Upper lobe of right lung (tissue), 1 donor: ENCODE measurements around the gene SPRR2D. TPM values are rescaled to one million over a fixed set of nuclear protein-coding genes. Genes with fewer than 3 reads are reported as not detected.

Source experiments
- ATAC-seq: fragments of 200-7000 bp; cut with Tn5 transposase; one replicate; pipeline ENCODE4 v1.9.1; 2020; ENCODE audit warnings: mild to moderate bottlenecking, moderate library complexity
- DNase-seq: peaks from one replicate; pipeline ENCODE4 v3.0.0-alpha.2; 2020
- H3K27ac ChIP-seq: fragments of 200-600 bp; one replicate; pipeline ENCODE4 v1.8.0; 2022
- H3K27me3 ChIP-seq: fragments of 200-600 bp; one replicate; pipeline ENCODE4 v1.8.0; 2022; ENCODE audit warnings: mild to moderate bottlenecking
- H3K36me3 ChIP-seq: fragments of 200-600 bp; one replicate; pipeline ENCODE4 v1.8.0; 2022
- H3K4me1 ChIP-seq: fragments of 200-600 bp; one replicate; pipeline ENCODE4 v1.8.0; 2022
- H3K4me3 ChIP-seq: fragments of 200-600 bp; one replicate; pipeline ENCODE4 v1.8.0; 2022; ENCODE audit warnings: mild to moderate bottlenecking
- H3K9me3 ChIP-seq: fragments of 200-600 bp; one replicate; pipeline ENCODE4 v1.8.0; 2022
- CTCF ChIP-seq: fragments of 200-600 bp; IDR thresholded peaks from one replicate; pipeline ENCODE4 v1.8.0; 2022; ENCODE audit warnings: antibody characterized with exemption
- intact Hi-C: fragments of 100-400 bp; cut with DNase I; formaldehyde crosslinking; loops from one replicate; pipeline ENCODE4 v1.11.0; 2022
- long read RNA-seq: library from polyadenylated mRNA; unstranded; transcript quantifications from one replicate; pipeline ENCODE4 v2.0.0, GENCODE V29; 2021
- total RNA-seq: library from RNA; stranded (reverse); fragmentation: NEBNext Ultra II Directional; extraction: Animal tissue kit (Norgen Biotek cat#: 25700); gene quantifications from one replicate; pipeline ENCODE4 v1.2.1, GENCODE V29; 2021
- donor health status: DM: no; HTN: yes; CAD: no; lungs with severe emphysema.

The SPRR2D gene
- not detected for total RNA-seq
- long read RNA-seq: 0 reads

GRCh38 chr1:153040950-153041631 lies at the start of gene SPRR2D:
Gene SPRR2D (minus strand): TSS chr1:153041120. CDS start chr1:153040346, 774 bp downstream.
- no peak for ATAC-seq
- Histone ChIP-seq H3K9me3 (no peaks in the 10 kb centered on the region), H3K36me3 (no peaks in the 10 kb centered on the region), H3K27me3 (no peaks in the 10 kb centered on the region), H3K4me3 (no peak within 1 kb of the TSS), H3K4me1 (no peaks in the 10 kb centered on the region), H3K27ac (no peak within 1 kb of the TSS)
- intact Hi-C loops: no loop called here
- no peak for TF ChIP-seq CTCF
- DNase-seq: no peak

- Histone ChIP-seq H3K27me3 (no peaks in the 10 kb centered on the region), H3K36me3 (no peaks in the 10 kb centered on the region), H3K27ac (no peak overlapping the region), H3K4me3 (no peak overlapping the region), H3K9me3 (no peaks in the 10 kb centered on the region), H3K4me1 (no peaks in the 10 kb centered on the region)
- TF ChIP-seq CTCF: no peak
- intact Hi-C loops: no loop called here
- ATAC-seq (no peak), DNase-seq (no peak)
Observed at GRCh38 chr1:153087652-153088051, 46.7 kb upstream of the SPRR2D start.

- H3K36me3 ChIP-seq: no peaks in the 10 kb centered on the region
- peaks cover 6% of the 10 kb centered on the region for H3K9me3 ChIP-seq
- H3K27me3 ChIP-seq: no peaks in the 10 kb centered on the region
- H3K27ac ChIP-seq: no peak overlapping the region
- no peak for ATAC-seq
- H3K4me3 ChIP-seq: no peak overlapping the region
- H3K4me1 ChIP-seq: no peaks in the 10 kb centered on the region
- no peak for DNase-seq
- intact Hi-C loops: no loop called here
- no peak for TF ChIP-seq CTCF
Observed at GRCh38 chr1:153081736-153082135, 40.8 kb upstream of the SPRR2D start.

GRCh38 chr1:153072806-153073726 lies 32.1 kb upstream of the SPRR2D start:
- DNase-seq (no peak), ATAC-seq (no peak)
- Histone ChIP-seq H3K27me3 (no peaks in the 10 kb centered on the region), H3K4me1 (no peaks in the 10 kb centered on the region), H3K27ac (no peak overlapping the region), H3K36me3 (no peaks in the 10 kb centered on the region), H3K4me3 (no peak overlapping the region), H3K9me3 (no peaks in the 10 kb centered on the region)
- intact Hi-C loops: no loop called here
- TF ChIP-seq CTCF: no peak

GRCh38 chr1:153071511-153071910 lies 30.6 kb upstream of the SPRR2D start, which contains the start of gene SPRR2B:
Gene SPRR2B (minus strand): TSS chr1:153071611. CDS start chr1:153070839, 772 bp downstream.
- intact Hi-C loops: no loop called here
- H3K36me3 ChIP-seq: no peaks in the 10 kb centered on the region
- ATAC-seq (no peak), DNase-seq (no peak)
- no peaks in the 10 kb centered on the region for H3K4me1 ChIP-seq
- H3K9me3 ChIP-seq: no peaks in the 10 kb centered on the region
- no peaks in the 10 kb centered on the region for H3K27me3 ChIP-seq
- no peak within 1 kb of the TSS for H3K4me3 ChIP-seq
- no peak within 1 kb of the TSS for H3K27ac ChIP-seq
- no peak for TF ChIP-seq CTCF
